PC-9 (cell line): Measurements from ENCODE around the gene DGKE. TPM values are rescaled to one million over a fixed set of nuclear protein-coding genes. Genes with fewer than 3 reads are reported as not detected.

Source experiments
- BruUV-seq: library from RNA; stranded (reverse); fragments of 400-500 nt; replicated peaks from 2 replicates; lab custom pipeline; 2021; lab: Mats Ljungman, UMichigan
- CTCF ChIA-PET: fragments of 300-600 bp; sonication (Branson Sonifier 250); formaldehyde crosslinking; loops from one replicate; lab custom pipeline; 2022; ENCODE audit warnings: antibody characterized with exemption; lab: Charles Lee
- POLR2A ChIA-PET: fragments of 300-600 bp; sonication (Branson Sonifier 250); formaldehyde crosslinking; loops from one replicate; lab custom pipeline; 2022; ENCODE audit warnings: antibody characterized with exemption; ENCODE audit not compliant: unreplicated experiment; lab: Charles Lee
- DNase-seq, 2 experiments: peaks; one replicate each; pipeline versions ENCODE4 v3.0.0 to v3.0.0-alpha.2; 2015 to 2022; ENCODE audit warnings: mixed read lengths in 1 of 2
- H2AFZ ChIP-seq: fragments of 200-600 bp; sonication (generic); 2 replicates; pipeline ENCODE4 v1.8.1; 2017; ENCODE audit warnings: antibody characterized with exemption
- H3F3A ChIP-seq: fragments of 200-600 bp; sonication (generic); 2 replicates; pipeline ENCODE4 v1.8.1; 2017; ENCODE audit warnings: antibody characterized with exemption, mild to moderate bottlenecking, low read depth; ENCODE audit not compliant: insufficient read depth
- H3K27ac ChIP-seq: fragments of 200-600 bp; sonication (generic); 2 replicates; pipeline ENCODE4 v1.6.1; 2016; ENCODE audit warnings: mixed run types
- H3K27me3 ChIP-seq: fragments of 200-600 bp; sonication (generic); 2 replicates; pipeline ENCODE4 v1.6.1; 2016; ENCODE audit warnings: low read depth, mixed run types; ENCODE audit not compliant: insufficient read depth
- H3K36me3 ChIP-seq: fragments of 200-600 bp; sonication (generic); 2 replicates; pipeline ENCODE4 v1.6.1; 2016; ENCODE audit warnings: low read depth, mixed run types
- H3K4me1 ChIP-seq: fragments of 200-600 bp; sonication (generic); replicated peaks from 2 replicates; pipeline ENCODE4 v1.6.1; 2016; ENCODE audit warnings: mixed run types; ENCODE audit not compliant: insufficient read depth
- H3K4me2 ChIP-seq: fragments of 200-600 bp; sonication (generic); 2 replicates; pipeline ENCODE4 v1.6.1; 2017; ENCODE audit warnings: mixed run types
- H3K4me3 ChIP-seq: fragments of 200-600 bp; sonication (generic); 2 replicates; pipeline ENCODE4 v1.6.1; 2016; ENCODE audit warnings: mixed run types
- H3K79me2 ChIP-seq: fragments of 200-600 bp; sonication (generic); 2 replicates; pipeline ENCODE4 v1.6.1; 2017; ENCODE audit warnings: low read depth, mixed run types
- H3K9me2 ChIP-seq: fragments of 200-600 bp; sonication (generic); 2 replicates; pipeline ENCODE4 v1.8.1; 2017; ENCODE audit warnings: mild to moderate bottlenecking; ENCODE audit not compliant: insufficient read depth
- H3K9me3 ChIP-seq: fragments of 200-600 bp; sonication (generic); 2 replicates; pipeline ENCODE4 v1.8.1; 2016; ENCODE audit warnings: low read depth; ENCODE audit not compliant: insufficient read depth
- H4K20me1 ChIP-seq: fragments of 200-600 bp; sonication (generic); 2 replicates; pipeline ENCODE4 v1.8.1; 2017; ENCODE audit not compliant: insufficient read depth
- CTCF ChIP-seq: fragments of 200-600 bp; sonication (generic); conservative IDR thresholded peaks from 2 replicates; pipeline ENCODE4 v1.6.1; 2017; ENCODE audit warnings: mixed run types, antibody characterized with exemption, mild to moderate bottlenecking, moderate library complexity
- EZH2 ChIP-seq: fragments of 200-600 bp; sonication (generic); IDR thresholded peaks from 2 replicates; pipeline ENCODE4 v1.8.0; 2017; ENCODE audit warnings: antibody characterized with exemption, low read depth
- intact Hi-C: fragments of 100-400 bp; cut with micrococcal nuclease; formaldehyde crosslinking; loops from one replicate; pipeline ENCODE4 v1.10.0; 2022; ENCODE audit not compliant: unreplicated experiment
- total RNA-seq: library from RNA; stranded (reverse); gene quantifications from 2 replicates; pipeline ENCODE4 v1.2.3, GENCODE V29; 2021

Gene DGKE
- total RNA-seq, 1 experiment from 2014 or later: 11.0 TPM

DNA sequence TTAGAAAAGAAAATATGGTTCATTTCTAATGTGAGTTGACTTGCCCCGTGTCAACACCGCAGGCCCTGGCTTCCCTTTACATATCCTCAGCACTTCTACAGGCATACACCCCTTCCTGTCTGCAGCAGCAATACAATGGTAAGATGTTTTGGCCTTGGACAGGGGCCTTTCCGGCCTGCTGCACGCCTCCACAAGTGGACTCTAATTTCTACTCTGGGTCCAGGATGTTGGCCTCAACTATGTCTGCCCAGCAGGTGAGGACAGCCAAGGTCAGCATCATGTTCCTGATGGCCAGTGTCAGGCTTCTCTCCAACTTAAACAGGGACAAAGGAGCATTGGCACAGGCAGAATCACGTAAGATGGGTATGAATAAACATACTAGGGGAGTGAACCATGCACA is 11.2 kb upstream of the DGKE start:
- ChIA-PET POLR2A (no interaction called here), CTCF (no interaction called here)
- no TSS peak for BruUV-seq
- Histone ChIP-seq H4K20me1 (no peaks in the 10 kb centered on the region), H3F3A (0 out of 2 replicates have a peak, but pooled peaks cover 11% of the 10 kb centered on the region), H2AFZ (no peak overlapping the region), H3K9me3 (no peaks in the 10 kb centered on the region), H3K27ac (no peak overlapping the region), H3K27me3 (no peaks in the 10 kb centered on the region), H3K4me3 (no peak overlapping the region), H3K4me1 (0 out of 2 replicates have a peak, but pooled peaks cover 17% of the 10 kb centered on the region), H3K36me3 (no peaks in the 10 kb centered on the region), H3K9me2 (no peaks in the 10 kb centered on the region), H3K79me2 (no peaks in the 10 kb centered on the region), H3K4me2 (no peak overlapping the region)
- intact Hi-C loops: no loop called here
- TF ChIP-seq EZH2 (no peak), CTCF (no peak)
- no peak for DNase-seq

- DNase-seq: no peak
- no peak overlapping the region for H3K4me2 ChIP-seq
- no TSS peak for BruUV-seq
- no peak overlapping the region for H2AFZ ChIP-seq
- no peak overlapping the region for H3K27ac ChIP-seq
- no peaks in the 10 kb centered on the region for H4K20me1 ChIP-seq
- no peaks in the 10 kb centered on the region for H3K9me2 ChIP-seq
- H3K4me3 ChIP-seq: no peak overlapping the region
- H3K36me3 ChIP-seq: no peaks in the 10 kb centered on the region
- H3K9me3 ChIP-seq: no peaks in the 10 kb centered on the region
- H3F3A ChIP-seq: 0 out of 2 replicates have a peak, but pooled peaks cover 11% of the 10 kb centered on the region
- 0 out of 2 replicates have a peak, but pooled peaks cover 17% of the 10 kb centered on the region for H3K4me1 ChIP-seq
- TF ChIP-seq EZH2 (no peak), CTCF (no peak)
- no peaks in the 10 kb centered on the region for H3K27me3 ChIP-seq
- POLR2A ChIA-PET: no interaction called here
- intact Hi-C loops: no loop called here
- CTCF ChIA-PET: no interaction called here
- no peaks in the 10 kb centered on the region for H3K79me2 ChIP-seq
These were observed 10.1 kb upstream of the DGKE start for GRCh38 chr17:56823848-56824247.

GRCh38 chr17:56824503-56824902 is 9.4 kb upstream of the DGKE start:
- CTCF ChIA-PET: no interaction called here
- Histone ChIP-seq H3K4me1 (0 out of 2 replicates have a peak, but pooled peaks cover 17% of the 10 kb centered on the region), H3K4me2 (no peak overlapping the region), H3K36me3 (no peaks in the 10 kb centered on the region), H2AFZ (no peak overlapping the region), H3K79me2 (no peaks in the 10 kb centered on the region), H4K20me1 (no peaks in the 10 kb centered on the region), H3K9me2 (no peaks in the 10 kb centered on the region), H3K9me3 (no peaks in the 10 kb centered on the region), H3K4me3 (no peak overlapping the region), H3K27ac (no peak overlapping the region), H3K27me3 (no peaks in the 10 kb centered on the region), H3F3A (0 out of 2 replicates have a peak, but pooled peaks cover 11% of the 10 kb centered on the region)
- BruUV-seq: no TSS peak
- POLR2A ChIA-PET: no interaction called here
- peak in 1 of 2 experiments; percentile 63 for DNase-seq
- intact Hi-C loops: no loop called here
- TF ChIP-seq EZH2: no peak
- TF ChIP-seq CTCF: no peak
